Hepatocyte (in vitro differentiated cells): ENCODE results near the gene TMEM14A. TPM values are rescaled to one million over a fixed set of nuclear protein-coding genes. Genes with fewer than 3 reads are reported as not detected.
"Not testable (repeated sequence)": the region's sequence is repeated elsewhere in the genome, so short reads cannot be mapped to it uniquely, and the experiment has no call there.

ENCODE experiments used
- DNase-seq: peaks from one replicate; pipeline ENCODE4 v3.0.0-alpha.2; 2016; ENCODE audit warnings: low spot score
- H2AFZ ChIP-seq: fragments of 200-600 bp; sonication (generic); 2 replicates; pipeline ENCODE4 v1.6.0; 2016; ENCODE audit warnings: antibody characterized with exemption, mild to moderate bottlenecking
- H3K27ac ChIP-seq: fragments of 200-600 bp; sonication (generic); 2 replicates; pipeline ENCODE4 v1.5.1; 2016; ENCODE audit warnings: mild to moderate bottlenecking
- H3K27me3 ChIP-seq: fragments of 200-600 bp; sonication (generic); 2 replicates; pipeline ENCODE4 v1.6.1; 2016
- H3K36me3 ChIP-seq: fragments of 200-600 bp; sonication (generic); replicated peaks from 2 replicates; pipeline ENCODE4 v1.5.1; 2016; ENCODE audit warnings: low read depth; ENCODE audit not compliant: insufficient read depth
- H3K4me1 ChIP-seq: fragments of 200-600 bp; sonication (generic); 2 replicates; pipeline ENCODE4 v1.5.1; 2016; ENCODE audit warnings: mild to moderate bottlenecking, moderate library complexity; ENCODE audit not compliant: insufficient read depth
- H3K4me2 ChIP-seq: fragments of 200-600 bp; sonication (generic); 2 replicates; pipeline ENCODE4 v1.6.0; 2016
- H3K4me3 ChIP-seq: fragments of 200-600 bp; sonication (generic); 2 replicates; pipeline ENCODE4 v1.5.1; 2016; ENCODE audit warnings: mild to moderate bottlenecking
- H3K79me2 ChIP-seq: fragments of 200-600 bp; sonication (generic); 2 replicates; pipeline ENCODE4 v1.6.0; 2017; ENCODE audit warnings: mild to moderate bottlenecking
- H3K9me2 ChIP-seq: fragments of 200-600 bp; sonication (generic); replicated peaks from 2 replicates; pipeline ENCODE4 v1.6.0; 2017; ENCODE audit warnings: mild to moderate bottlenecking; ENCODE audit not compliant: insufficient read depth
- H3K9me3 ChIP-seq: fragments of 200-600 bp; sonication (generic); 2 replicates; pipeline ENCODE4 v1.5.1; 2016; ENCODE audit warnings: low read depth, mild to moderate bottlenecking
- H4K20me1 ChIP-seq: fragments of 200-600 bp; sonication (generic); 2 replicates; pipeline ENCODE4 v1.6.0; 2016; ENCODE audit warnings: mild to moderate bottlenecking; ENCODE audit not compliant: insufficient read depth, poor library complexity, severe bottlenecking
- CTCF ChIP-seq: fragments of 200-600 bp; sonication (generic); IDR thresholded peaks from 2 replicates; pipeline ENCODE4 v1.5.1; 2016; ENCODE audit warnings: antibody characterized with exemption, mild to moderate bottlenecking; ENCODE audit not compliant: poor library complexity
- EZH2 ChIP-seq: fragments of 200-600 bp; sonication (generic); IDR thresholded peaks from 2 replicates; pipeline ENCODE4 v1.6.1; 2016; ENCODE audit warnings: antibody characterized with exemption, mild to moderate bottlenecking, borderline replicate concordance
- EZH2phosphoT487 ChIP-seq: fragments of 200-600 bp; sonication (generic); IDR thresholded peaks from one replicate; pipeline ENCODE4 v1.6.1; 2018; ENCODE audit warnings: antibody characterized with exemption, mild to moderate bottlenecking, low read depth, moderate library complexity; ENCODE audit not compliant: unreplicated experiment, severe bottlenecking
- WGBS: methylation state at CpG from one replicate; pipeline ENCODE4 v1.1.6; 2016; ENCODE audit warnings: low lambda C conversion rate; ENCODE audit errors: missing lambda C conversion rate; 5-methylcytosine and 5-hydroxymethylcytosine counted together
- polyA plus RNA-seq: library from polyadenylated mRNA; unstranded; fragments of >200 nt; fragmentation: Nextera tagmentation; extraction: Ambion mirVana; gene quantifications from 2 replicates; pipeline ENCODE4 v1.2.1, GENCODE V29; 2016
- total RNA-seq: library from RNA; depleted of rRNA; stranded (reverse); fragments of >200 nt; gene quantifications from 2 replicates; pipeline ENCODE4 v1.2.3, GENCODE V29; 2014

The TMEM14A gene
- total and polyA plus RNA-seq, 2 experiments from 2014 or later, result 84.5 to 86.9 TPM

- Histone ChIP-seq H3K79me2 (no peaks in the 10 kb centered on the region), H3K4me3 (no peak overlapping the region), H4K20me1 (no peaks in the 10 kb centered on the region), H3K36me3 (no peaks in the 10 kb centered on the region), H3K4me1 (peaks cover 8% of the 10 kb centered on the region), H2AFZ (no peak overlapping the region), H3K4me2 (no peak overlapping the region), H3K27ac (no peak overlapping the region), H3K27me3 (no peaks in the 10 kb centered on the region), H3K9me2 (no peaks in the 10 kb centered on the region), H3K9me3 (no peaks in the 10 kb centered on the region)
- TF ChIP-seq EZH2 (no peak), EZH2phosphoT487 (no peak), CTCF (no peak)
- DNase-seq, result no peak
Observed at GRCh38 chr6:52653151-52653550, 17.8 kb upstream of the TMEM14A start.

GRCh38 chr6:52654007-52654406, 16.9 kb upstream of the TMEM14A start:
- Histone ChIP-seq H2AFZ (no peak overlapping the region), H3K27me3 (no peaks in the 10 kb centered on the region), H3K36me3 (no peaks in the 10 kb centered on the region), H3K79me2 (no peaks in the 10 kb centered on the region), H3K4me3 (no peak overlapping the region), H3K4me2 (no peak overlapping the region), H4K20me1 (no peaks in the 10 kb centered on the region), H3K27ac (no peak overlapping the region), H3K9me3 (no peaks in the 10 kb centered on the region), H3K4me1 (peaks cover 3% of the 10 kb centered on the region), H3K9me2 (no peaks in the 10 kb centered on the region)
- 77% methylated on average over 1 of the region's 1 CpG for WGBS
- TF ChIP-seq EZH2 (no peak), EZH2phosphoT487 (no peak), CTCF (no peak)
- DNase-seq, result no peak

- Histone ChIP-seq H3K4me3 (no peak overlapping the region), H4K20me1 (no peaks in the 10 kb centered on the region), H3K27ac (no peak overlapping the region), H3K9me2 (no peaks in the 10 kb centered on the region), H3K4me1 (no peaks in the 10 kb centered on the region), H2AFZ (no peak overlapping the region), H3K9me3 (no peaks in the 10 kb centered on the region), H3K36me3 (no peaks in the 10 kb centered on the region), H3K79me2 (no peaks in the 10 kb centered on the region), H3K4me2 (no peak overlapping the region), H3K27me3 (no peaks in the 10 kb centered on the region)
- TF ChIP-seq EZH2 (no peak), CTCF (no peak), EZH2phosphoT487 (no peak)
- 96% methylated on average over 4 of the region's 4 CpGs for WGBS
- no peak for DNase-seq
Observed at GRCh38 chr6:52654592-52654991, 16.3 kb upstream of the TMEM14A start.

- not testable (repeated sequence) for H3K27ac ChIP-seq, H3K9me3 ChIP-seq, DNase-seq, H3K4me3 ChIP-seq, H3K4me2 ChIP-seq, H3K27me3 ChIP-seq, H3K36me3 ChIP-seq, H3K79me2 ChIP-seq, H3K4me1 ChIP-seq, H3K9me2 ChIP-seq, H4K20me1 ChIP-seq, H2AFZ ChIP-seq
- 90% methylated on average over 2 of the region's 33 CpGs for WGBS
Observed at GRCh38 chr6:52655941-52656340, 15.0 kb upstream of the TMEM14A start.
